ENCODE data around the gene UBN2.
A peak's percentile ranks its signal among the peaks of the same experiment; 100 is the strongest.
"Not testable (repeated sequence)": the region's sequence is repeated elsewhere in the genome, so short reads cannot be mapped to it uniquely, and the experiment has no call there.

Gene UBN2

GRCh38 chr7:139226988-139227488 is 4.0 kb upstream of the UBN2 start:
- in situ Hi-C loops (cut with HindIII; ENCODE audit: low pct_ligation_motif_present, low pct_unique_long_range_greater_than_20kb, low sequenced_read_pairs); DNase-seq: not testable (repeated sequence)

- in situ Hi-C loops (cut with HindIII; ENCODE audit: low pct_ligation_motif_present, low pct_unique_long_range_greater_than_20kb, low sequenced_read_pairs), result no loop called here
- DNase-seq, result no peak
Measured at GRCh38 chr7:139230023-139230422, 1.0 kb upstream of the UBN2 start.

GRCh38 chr7:139230484-139230773 is 608 bp upstream of the UBN2 start:
- in situ Hi-C loops (cut with HindIII; ENCODE audit: low pct_ligation_motif_present, low pct_unique_long_range_greater_than_20kb, low sequenced_read_pairs), result no loop called here
- no peak for DNase-seq

- in situ Hi-C loops (cut with HindIII; ENCODE audit: low pct_ligation_motif_present, low pct_unique_long_range_greater_than_20kb, low sequenced_read_pairs), result no loop called here
- DNase-seq, result peak; percentile 51
Measured at GRCh38 chr7:139231513-139232376, 708 bp downstream of the UBN2 start.

- in situ Hi-C loops (cut with HindIII; ENCODE audit: low pct_ligation_motif_present, low pct_unique_long_range_greater_than_20kb, low sequenced_read_pairs), result no loop called here
Measured at GRCh38 chr7:139232377-139232717, 1.3 kb downstream of the UBN2 start.

GRCh38 chr7:139232904-139233303 is 1.9 kb downstream of the UBN2 start:
- DNase-seq, result peak; percentile 31
- in situ Hi-C loops (cut with HindIII; ENCODE audit: low pct_ligation_motif_present, low pct_unique_long_range_greater_than_20kb, low sequenced_read_pairs), result no loop called here

More at GRCh38 chr7:139232377-139232717, 1.3 kb downstream of the UBN2 start:
- DNase-seq, result no peak

- in situ Hi-C loops (cut with HindIII; ENCODE audit: low pct_ligation_motif_present, low pct_unique_long_range_greater_than_20kb, low sequenced_read_pairs), result no loop called here
- no peak for DNase-seq
Measured at GRCh38 chr7:139241258-139241657, 10.2 kb downstream of the UBN2 start.

- DNase-seq, result peak; percentile 11
- in situ Hi-C loops (cut with HindIII; ENCODE audit: low pct_ligation_motif_present, low pct_unique_long_range_greater_than_20kb, low sequenced_read_pairs), result no loop called here
Measured at GRCh38 chr7:139242741-139243281, 11.8 kb downstream of the UBN2 start.

- no peak for DNase-seq
- in situ Hi-C loops (cut with HindIII; ENCODE audit: low pct_ligation_motif_present, low pct_unique_long_range_greater_than_20kb, low sequenced_read_pairs), result no loop called here
Measured at GRCh38 chr7:139245401-139245800, 14.4 kb downstream of the UBN2 start.

GRCh38 chr7:139246494-139246893 is 15.5 kb downstream of the UBN2 start:
- no peak for DNase-seq
- in situ Hi-C loops (cut with HindIII; ENCODE audit: low pct_ligation_motif_present, low pct_unique_long_range_greater_than_20kb, low sequenced_read_pairs), result no loop called here

GRCh38 chr7:139246905-139247304 is 15.9 kb downstream of the UBN2 start:
- no peak for DNase-seq

GRCh38 chr7:139249179-139249810 is 18.3 kb downstream of the UBN2 start:
- in situ Hi-C loops (cut with HindIII; ENCODE audit: low pct_ligation_motif_present, low pct_unique_long_range_greater_than_20kb, low sequenced_read_pairs), result no loop called here
- DNase-seq, result no peak

More at GRCh38 chr7:139246905-139247304, 15.9 kb downstream of the UBN2 start:
- in situ Hi-C loops (cut with HindIII; ENCODE audit: low pct_ligation_motif_present, low pct_unique_long_range_greater_than_20kb, low sequenced_read_pairs), result no loop called here

- in situ Hi-C loops (cut with HindIII; ENCODE audit: low pct_ligation_motif_present, low pct_unique_long_range_greater_than_20kb, low sequenced_read_pairs), result no loop called here
- no peak for DNase-seq
Measured at GRCh38 chr7:139252451-139252850, 21.4 kb downstream of the UBN2 start.

GRCh38 chr7:139254281-139254680 is 23.2 kb downstream of the UBN2 start:
- no peak for DNase-seq
- in situ Hi-C loops (cut with HindIII; ENCODE audit: low pct_ligation_motif_present, low pct_unique_long_range_greater_than_20kb, low sequenced_read_pairs), result no loop called here

- in situ Hi-C loops (cut with HindIII; ENCODE audit: low pct_ligation_motif_present, low pct_unique_long_range_greater_than_20kb, low sequenced_read_pairs), result no loop called here
- no peak for DNase-seq
Measured at GRCh38 chr7:139254728-139255127, 23.7 kb downstream of the UBN2 start.

- no peak for DNase-seq
- in situ Hi-C loops (cut with HindIII; ENCODE audit: low pct_ligation_motif_present, low pct_unique_long_range_greater_than_20kb, low sequenced_read_pairs), result no loop called here
Measured at GRCh38 chr7:139255290-139255689, 24.3 kb downstream of the UBN2 start.

GRCh38 chr7:139259142-139259541 is 28.1 kb downstream of the UBN2 start:
- DNase-seq, result no peak
- in situ Hi-C loops (cut with HindIII; ENCODE audit: low pct_ligation_motif_present, low pct_unique_long_range_greater_than_20kb, low sequenced_read_pairs), result no loop called here

- in situ Hi-C loops (cut with HindIII; ENCODE audit: low pct_ligation_motif_present, low pct_unique_long_range_greater_than_20kb, low sequenced_read_pairs), result no loop called here
- no peak for DNase-seq
Measured at GRCh38 chr7:139264220-139264619, 33.2 kb downstream of the UBN2 start.

GRCh38 chr7:139265673-139266072 is 34.6 kb downstream of the UBN2 start:
- no peak for DNase-seq
- in situ Hi-C loops (cut with HindIII; ENCODE audit: low pct_ligation_motif_present, low pct_unique_long_range_greater_than_20kb, low sequenced_read_pairs), result no loop called here

All from ACHN (cell line).